GM19468 (cell line): ENCODE data around the gene PCYT2.
A peak's percentile ranks its signal among the peaks of the same experiment; 100 is the strongest.
"Not testable (repeated sequence)": the region's sequence is repeated elsewhere in the genome, so short reads cannot be mapped to it uniquely, and the experiment has no call there.

Experiments used
- ATAC-seq: cut with Tn5 transposase; IDR thresholded peaks from one replicate; pipeline ENCODE4 v1.9.1; 2021; ENCODE audit warnings: mild to moderate bottlenecking, moderate library complexity, moderate number of reproducible peaks; ENCODE audit not compliant: unreplicated experiment; ENCODE audit errors: extremely low read depth

PCYT2 gene

DNA sequence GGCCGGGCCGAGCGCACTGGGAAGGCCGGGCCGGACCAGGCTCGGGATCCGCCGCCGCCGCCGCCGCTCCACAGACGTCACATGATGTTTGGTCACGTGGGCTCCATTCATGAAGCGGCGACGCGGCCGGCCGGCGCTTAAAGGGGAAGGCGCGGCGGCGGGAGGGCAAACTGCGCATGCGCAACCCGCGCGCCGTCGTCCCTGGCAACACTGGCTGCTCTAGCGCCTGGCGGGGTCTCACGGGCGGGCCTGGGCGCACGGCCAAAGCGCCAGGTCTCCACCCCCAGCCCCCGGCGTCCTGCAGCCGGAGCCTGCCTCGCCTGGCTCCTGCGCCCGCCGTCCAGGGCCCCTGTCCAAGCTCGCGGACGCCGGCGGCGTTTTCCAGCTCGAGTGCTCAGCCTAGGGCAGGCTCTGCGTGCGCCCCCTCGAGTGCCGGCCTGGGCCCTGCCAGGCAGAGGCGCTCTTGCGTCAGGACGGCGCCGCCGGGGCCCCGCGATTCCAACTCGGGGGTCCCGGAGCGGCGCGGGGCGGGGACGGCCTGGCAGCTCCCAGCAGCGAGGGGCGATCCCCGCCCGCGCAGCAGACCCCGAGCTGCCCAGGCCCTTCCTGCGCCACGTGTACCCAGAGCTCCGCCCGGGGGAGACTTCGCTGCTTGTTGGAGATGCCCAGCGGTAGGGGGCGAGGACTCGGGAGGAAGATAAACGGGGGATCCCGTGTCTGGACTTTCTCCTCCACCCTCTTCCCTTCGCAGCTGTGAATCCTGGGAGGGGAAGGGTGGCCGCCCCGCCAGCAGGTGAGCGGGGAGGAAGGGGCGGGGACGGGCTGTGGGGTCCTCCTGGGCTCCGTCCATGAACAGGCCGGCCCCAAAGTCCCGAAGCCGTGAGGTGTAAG is 16.7 kb upstream of the PCYT2 start, which contains the start of gene MAFG:
TSS of gene MAFG (minus strand) at position 83 of the 891 bp plus-strand sequence. CDS start 4,550 bp downstream, outside the sequence.
- ATAC-seq, result peak; percentile 33

GRCh38 chr17:81927152-81927652 is 16.0 kb upstream of the PCYT2 start:
- ATAC-seq, result no peak

- no peak for ATAC-seq
These were observed 15.4 kb upstream of the PCYT2 start for GRCh38 chr17:81926451-81927151.

- no peak for ATAC-seq
These were observed 14.8 kb upstream of the PCYT2 start for GRCh38 chr17:81925860-81926450.

- no peak for ATAC-seq
These were observed 13.6 kb upstream of the PCYT2 start for GRCh38 chr17:81924557-81925532.

DNA sequence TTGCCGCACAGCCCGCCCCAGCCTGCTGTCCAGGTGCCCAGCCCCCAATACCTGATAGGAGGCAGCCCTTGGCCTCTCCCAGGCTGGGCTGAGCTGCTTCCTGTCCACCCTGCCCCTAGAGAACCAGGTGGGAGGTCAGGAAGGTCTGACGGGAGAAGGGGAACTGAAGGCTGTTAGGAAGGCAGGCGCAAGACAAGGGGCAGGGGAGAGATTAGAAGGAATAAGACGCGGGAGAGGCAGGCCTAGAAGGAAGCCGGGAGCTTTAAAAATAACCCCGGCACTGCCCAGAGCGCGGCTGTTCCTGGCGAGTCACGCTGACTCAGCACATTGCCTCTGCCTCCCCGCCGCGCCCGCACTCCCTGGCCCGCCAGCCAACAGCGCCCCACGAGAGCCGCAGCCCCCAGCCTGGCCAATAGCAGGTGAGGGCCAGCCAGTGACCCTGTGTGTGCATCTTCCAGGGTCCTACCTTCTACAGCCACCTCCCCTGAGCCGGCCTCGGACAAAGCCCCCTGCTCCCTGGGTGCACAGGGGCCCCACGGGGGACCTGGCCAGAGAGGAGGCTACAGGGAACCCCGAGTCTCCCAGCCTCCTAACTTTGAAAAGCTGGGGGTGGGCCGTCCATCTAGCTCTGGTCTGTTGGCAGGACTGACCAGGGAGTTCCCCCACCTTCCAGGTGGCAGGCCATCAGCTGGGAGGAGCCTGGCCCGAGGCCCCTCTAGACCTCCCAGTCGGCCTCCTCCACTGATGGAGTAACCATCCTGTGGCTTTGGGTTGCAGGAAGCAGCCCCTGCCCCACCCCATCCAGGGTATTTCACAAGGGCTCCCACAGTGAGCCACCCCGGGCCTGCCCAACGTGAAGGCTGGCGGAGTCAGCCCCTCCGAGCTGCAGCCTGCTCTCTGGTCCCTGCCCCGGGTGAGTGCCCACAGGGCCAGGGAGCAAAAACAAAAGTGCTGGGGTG is 12.4 kb upstream of the PCYT2 start:
- no peak for ATAC-seq

DNA sequence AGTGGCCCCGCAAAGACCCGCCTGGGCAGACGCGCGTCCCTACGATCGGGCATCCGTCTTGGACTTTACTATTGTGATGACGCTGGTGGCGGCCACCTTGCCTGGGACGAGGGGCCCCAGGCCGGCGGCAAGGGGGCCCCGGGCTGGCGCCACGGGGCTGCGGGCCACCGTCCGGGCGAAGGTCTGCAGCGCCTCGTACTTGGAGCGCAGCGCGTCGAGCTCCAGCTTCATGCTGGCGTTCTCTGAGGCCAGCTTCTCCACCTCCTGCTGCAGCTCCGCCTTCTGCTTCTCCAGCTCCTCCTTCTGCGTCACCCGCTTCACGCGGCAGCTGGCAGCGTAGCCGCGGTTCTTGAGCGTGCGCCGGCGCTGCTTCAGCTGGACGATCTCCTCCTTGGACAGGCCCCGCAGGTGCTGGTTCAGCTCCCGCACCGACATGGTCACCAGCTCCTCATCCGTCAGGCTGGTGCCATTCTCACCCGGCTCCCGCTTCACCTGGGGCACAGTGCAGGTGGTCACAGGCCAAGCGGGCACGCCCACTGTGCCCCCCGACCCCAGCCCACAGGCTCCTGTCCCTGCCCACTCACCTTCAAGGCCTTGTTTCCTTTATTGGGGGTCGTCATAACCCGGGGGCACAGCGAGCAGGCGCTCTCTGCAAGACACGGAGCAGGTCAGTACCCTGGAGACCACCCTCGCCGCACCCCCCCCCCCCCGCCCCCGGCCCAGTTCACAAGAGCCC is 11.5 kb upstream of the PCYT2 start:
- ATAC-seq, result no peak

DNA sequence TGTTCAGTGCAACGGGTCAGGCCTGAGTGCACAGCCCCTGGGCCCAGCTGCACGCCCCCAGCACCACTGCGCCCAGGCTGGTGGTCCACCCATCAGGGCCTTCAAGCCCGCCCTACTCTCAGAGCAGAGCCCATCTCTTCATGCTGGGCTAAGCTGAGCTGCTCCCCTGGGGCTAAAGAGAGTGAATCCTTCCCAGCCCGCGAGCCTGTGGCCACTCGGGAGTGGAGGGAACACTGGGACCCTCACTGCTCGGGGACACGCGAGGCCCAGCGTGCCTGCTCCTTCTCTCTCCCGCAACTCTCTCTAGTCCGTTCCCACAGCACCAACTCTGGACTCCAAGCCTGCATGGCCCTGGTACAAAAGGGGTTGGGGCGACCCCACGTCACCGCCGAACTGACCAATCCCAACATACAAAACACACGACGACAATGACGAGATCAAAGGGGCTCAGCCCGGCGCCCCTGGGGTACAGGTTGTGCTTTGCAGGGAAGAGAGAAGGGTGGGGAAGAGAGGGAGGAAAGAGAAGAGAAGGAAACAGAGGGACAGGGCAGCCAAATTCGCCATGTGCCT is 10.9 kb upstream of the PCYT2 start:
- ATAC-seq, result no peak

- no peak for ATAC-seq
These were observed 10.3 kb upstream of the PCYT2 start for GRCh38 chr17:81921537-81921862.

GRCh38 chr17:81920612-81921536 is 9.7 kb upstream of the PCYT2 start:
- ATAC-seq, result no peak

DNA sequence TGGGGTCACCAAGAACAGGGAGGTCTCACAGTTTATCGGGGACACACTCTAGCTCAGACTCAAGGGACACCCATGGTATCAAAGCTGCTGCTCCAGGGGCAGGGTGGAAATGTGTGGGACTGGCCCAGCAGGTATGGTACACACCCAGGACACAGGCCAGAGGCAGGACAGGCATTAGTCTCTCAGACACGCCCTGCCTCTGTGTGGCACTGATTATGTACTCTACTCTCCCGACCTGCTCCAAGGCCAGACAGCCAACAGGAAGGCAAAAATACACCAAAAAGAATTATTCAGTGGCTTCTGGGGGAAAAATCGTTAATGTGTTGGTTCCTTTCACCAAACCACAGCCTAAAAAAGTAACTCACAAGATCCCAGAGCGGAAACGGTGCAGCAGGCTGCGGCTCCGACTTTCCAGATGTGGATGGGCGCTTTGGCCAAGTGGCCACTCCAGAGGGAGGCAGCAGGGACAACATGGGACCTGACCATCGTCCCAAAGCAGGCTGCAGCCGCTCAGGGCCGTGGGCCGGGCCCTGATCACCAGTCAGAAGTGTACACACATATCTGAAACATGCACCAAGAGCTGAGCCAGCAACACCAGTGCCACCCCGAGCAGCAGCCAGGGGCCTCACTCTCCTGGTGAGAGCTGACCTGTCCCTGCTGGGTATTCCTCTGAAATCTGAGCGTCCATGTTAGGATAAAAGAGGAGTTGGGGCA is 7.8 kb upstream of the PCYT2 start:
- ATAC-seq, result no peak

DNA sequence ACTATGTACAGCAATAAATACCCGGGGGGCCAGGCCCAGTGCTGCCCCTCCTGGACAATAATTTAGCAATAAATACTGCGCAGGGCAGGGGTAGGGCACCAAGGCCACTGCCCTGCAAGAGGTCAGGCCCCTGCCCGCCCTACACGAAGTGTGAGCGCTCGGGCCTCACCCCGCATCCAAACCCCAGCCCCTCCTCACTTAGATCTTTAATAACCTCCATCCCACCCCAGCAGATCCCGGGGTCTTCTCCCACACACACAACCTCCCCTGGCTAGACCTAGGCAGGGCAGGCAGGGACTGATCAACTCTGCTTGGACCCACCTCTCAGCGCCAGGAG is 7.1 kb upstream of the PCYT2 start:
- ATAC-seq, result not testable (repeated sequence)

- no peak for ATAC-seq
These were observed 6.5 kb upstream of the PCYT2 start, which contains the start of gene SIRT7 for GRCh38 chr17:81917565-81918332. TSS of gene SIRT7 (minus strand) at chr17:81918176. CDS start at chr17:81918131, 45 bp downstream.

DNA sequence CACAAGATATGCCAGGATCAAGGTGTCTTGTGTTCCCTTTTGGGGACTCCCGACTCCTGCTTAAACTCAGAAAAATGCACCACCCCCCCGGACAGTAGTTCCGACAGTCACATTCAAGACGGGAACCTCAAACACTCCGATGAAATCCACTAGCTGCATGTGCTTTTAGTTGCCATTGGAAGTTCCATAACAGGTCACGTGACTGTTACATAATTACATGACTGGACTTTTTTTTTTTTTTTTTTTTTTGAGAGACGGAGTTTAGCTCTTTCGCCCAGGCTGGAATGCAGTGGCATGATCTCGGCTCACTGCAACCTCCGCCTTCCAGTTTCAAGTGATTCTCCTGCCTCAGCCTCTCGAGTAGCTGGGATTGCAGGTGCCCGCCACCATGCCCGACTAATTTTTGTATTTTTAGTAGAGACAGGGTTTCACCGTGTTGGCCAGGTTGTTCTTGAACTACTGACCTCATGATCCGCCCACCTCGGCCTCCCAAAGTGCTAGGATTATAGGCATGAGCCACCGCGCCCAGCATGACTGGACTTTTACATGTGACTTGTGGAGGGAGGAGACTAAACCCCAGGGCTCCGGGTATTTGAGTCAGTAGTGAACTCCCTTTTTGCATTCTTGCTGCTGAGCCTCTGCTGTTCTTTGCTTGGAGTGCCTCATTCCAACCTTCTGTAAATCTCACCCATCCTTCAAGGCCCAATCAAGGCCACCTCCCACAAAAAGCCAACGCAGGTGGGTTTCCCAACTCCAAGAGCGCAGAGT is 5.2 kb upstream of the PCYT2 start:
- ATAC-seq, result no peak

- ATAC-seq, result no peak
These were observed 4.1 kb upstream of the PCYT2 start for GRCh38 chr17:81915331-81915730.
